HEK293 (cell line): ENCODE results near the gene PDLIM5.

Experiments used
- CTCF ChIA-PET: fragments of 350-600 bp; formaldehyde crosslinking; extraction: SDS; loops from one replicate; lab custom pipeline; 2021; ENCODE audit warnings: antibody characterized with exemption; lab: Yijun Ruan, JAX
- POLR2A ChIA-PET: fragments of 300-600 bp; formaldehyde crosslinking; extraction: SDS; loops from one replicate; lab custom pipeline; 2020; ENCODE audit warnings: antibody characterized with exemption, inconsistent platforms; lab: Yijun Ruan, JAX
- H3K27ac ChIP-seq: fragments of 200-500 bp; sonication (Bioruptor generic); 2 replicates; pipeline ENCODE4 v1.5.1; 2014; ENCODE audit warnings: low read depth, low read length, control low read depth, inconsistent platforms; ENCODE audit errors: extremely low read depth
- H3K36me3 ChIP-seq, 2 experiments: fragments of 200-500 bp in 1 of 2; sonication (Bioruptor generic) in 1 of 2; 1 replicate in 1 of 2; 2 replicates in 1 of 2; pipeline ENCODE4 v1.5.1; 2014 to 2017; ENCODE audit warnings: inconsistent platforms in 2 of 2, low read length in 2 of 2; ENCODE audit not compliant: control insufficient read depth in 2 of 2, insufficient read depth in 1 of 2
- H3K4me1 ChIP-seq: fragments of 200-500 bp; sonication (Bioruptor generic); 2 replicates; pipeline ENCODE4 v1.5.1; 2014; ENCODE audit warnings: mild to moderate bottlenecking, low read length, inconsistent platforms; ENCODE audit not compliant: control insufficient read depth, insufficient read depth
- H3K4me3 ChIP-seq: 2 replicates; pipeline ENCODE4 v1.5.1; 2011; ENCODE audit warnings: low read depth, mild to moderate bottlenecking, control low read depth, low read length, moderate library complexity
- H3K9me3 ChIP-seq: fragments of 200-500 bp; sonication (Bioruptor generic); 2 replicates; pipeline ENCODE4 v1.5.1; 2014; ENCODE audit warnings: low read depth, low read length, inconsistent platforms; ENCODE audit not compliant: control insufficient read depth, insufficient read depth
- KLF7 ChIP-seq: fragments of 450-650 bp; formaldehyde crosslinking; IDR thresholded peaks from 2 replicates; pipeline ENCODE4 v1.5.1; 2016; ENCODE audit warnings: missing biosample characterization, missing genetic modification characterization, borderline replicate concordance
- OSR2 ChIP-seq: fragments of 450-650 bp; formaldehyde crosslinking; IDR thresholded peaks from 2 replicates; pipeline ENCODE4 v1.5.1; 2016; ENCODE audit warnings: missing biosample characterization, missing genetic modification characterization
- PRDM1 ChIP-seq: fragments of 450-650 bp; formaldehyde crosslinking; IDR thresholded peaks from 2 replicates; pipeline ENCODE4; 2016; ENCODE audit warnings: missing biosample characterization, missing genetic modification characterization
- SP7 ChIP-seq: fragments of 450-650 bp; formaldehyde crosslinking; IDR thresholded peaks from 2 replicates; pipeline ENCODE4 v1.5.1; 2016; ENCODE audit warnings: missing biosample characterization, missing genetic modification characterization
- ZBTB20 ChIP-seq: fragments of 450-650 bp; formaldehyde crosslinking; IDR thresholded peaks from 2 replicates; pipeline ENCODE4 v1.5.1; 2016; ENCODE audit warnings: missing biosample characterization, missing genetic modification characterization
- ZBTB48 ChIP-seq: fragments of 450-650 bp; formaldehyde crosslinking; IDR thresholded peaks from 2 replicates; pipeline ENCODE4 v1.5.1; 2016; ENCODE audit warnings: missing biosample characterization, missing genetic modification characterization
- ZBTB8A ChIP-seq: fragments of 450-650 bp; formaldehyde crosslinking; IDR thresholded peaks from 2 replicates; pipeline ENCODE4 v1.5.1; 2016; ENCODE audit warnings: missing biosample characterization, missing genetic modification characterization
- ZNF138 ChIP-seq: fragments of 450-650 bp; formaldehyde crosslinking; IDR thresholded peaks from 2 replicates; pipeline ENCODE4 v1.5.1; 2016; ENCODE audit warnings: missing biosample characterization, missing genetic modification characterization, borderline replicate concordance
- ZNF146 ChIP-seq: fragments of 450-650 bp; formaldehyde crosslinking; IDR thresholded peaks from 2 replicates; pipeline ENCODE4 v1.5.1; 2016; ENCODE audit warnings: missing biosample characterization, missing genetic modification characterization
- ZNF292 ChIP-seq: fragments of 450-650 bp; formaldehyde crosslinking; IDR thresholded peaks from 2 replicates; pipeline ENCODE4 v1.5.1; 2016; ENCODE audit warnings: low read depth, missing biosample characterization, missing genetic modification characterization, borderline replicate concordance
- ZNF600 ChIP-seq: fragments of 450-650 bp; formaldehyde crosslinking; IDR thresholded peaks from 2 replicates; pipeline ENCODE4 v1.5.1; 2016; ENCODE audit warnings: missing biosample characterization, missing genetic modification characterization
- ZNF621 ChIP-seq: fragments of 450-650 bp; formaldehyde crosslinking; IDR thresholded peaks from 2 replicates; pipeline ENCODE4 v1.5.1; 2017; ENCODE audit warnings: missing biosample characterization, missing genetic modification characterization
- ZNF629 ChIP-seq: fragments of 450-650 bp; formaldehyde crosslinking; IDR thresholded peaks from 2 replicates; pipeline ENCODE4 v1.5.1; 2017; ENCODE audit warnings: missing biosample characterization, missing genetic modification characterization
- ZNF660 ChIP-seq: fragments of 450-650 bp; IDR thresholded peaks from 2 replicates; pipeline ENCODE4 v1.5.1; 2018; ENCODE audit warnings: missing biosample characterization, mild to moderate bottlenecking, missing genetic modification characterization
- ZNF704 ChIP-seq: fragments of 450-650 bp; formaldehyde crosslinking; IDR thresholded peaks from 2 replicates; pipeline ENCODE4 v1.5.1; 2016; ENCODE audit warnings: missing biosample characterization, missing genetic modification characterization
- TF ChIP-seq, protein P1 (sequence below): fragments of 450-650 bp; formaldehyde crosslinking; IDR thresholded peaks from 2 replicates; pipeline ENCODE4 v1.5.1; 2017; ENCODE audit warnings: missing biosample characterization, missing genetic modification characterization
- TF ChIP-seq, protein P2 (sequence below): fragments of 450-650 bp; formaldehyde crosslinking; IDR thresholded peaks from 2 replicates; pipeline ENCODE4 v1.5.1; 2016; ENCODE audit warnings: missing biosample characterization, missing genetic modification characterization

The PDLIM5 gene

DNA sequence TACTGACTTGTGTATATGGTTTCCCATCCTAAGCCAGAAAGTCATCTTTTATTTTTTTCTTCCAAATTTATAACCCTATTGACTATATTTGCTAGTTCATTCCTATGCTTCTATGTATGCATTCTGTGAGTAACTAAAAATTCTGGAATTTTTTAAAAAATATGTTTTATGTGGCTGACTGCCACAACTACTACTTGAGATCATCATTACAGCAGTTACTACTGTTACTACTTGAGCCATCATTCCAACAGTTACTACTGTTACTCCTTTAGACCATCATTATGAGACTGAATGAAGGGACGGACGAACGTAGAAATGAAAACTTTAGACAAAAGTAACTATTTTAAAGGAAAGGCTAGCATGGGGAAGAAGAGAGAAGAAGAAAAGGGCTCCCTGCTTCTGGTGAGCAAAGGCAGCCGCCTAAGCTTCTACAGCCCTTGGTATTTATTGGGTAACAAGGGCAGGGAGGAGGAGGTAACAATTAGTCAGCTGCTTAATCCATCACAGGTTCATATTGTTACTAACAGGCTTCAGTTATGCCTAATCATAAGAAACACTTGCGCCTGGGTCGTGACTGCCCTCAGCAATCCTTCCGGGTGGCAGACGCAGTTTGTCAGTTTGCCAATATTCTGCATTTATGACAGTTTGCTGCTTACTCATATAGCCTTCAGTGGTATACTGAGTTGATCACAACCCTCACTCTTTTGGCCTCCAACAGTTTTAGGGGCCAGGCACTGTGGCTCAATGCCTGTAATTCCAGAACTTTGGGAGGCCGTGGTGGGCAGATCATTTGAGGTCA, 80.4 kb downstream of the PDLIM5 start:
- peaks cover 19% of the 10 kb centered on the region for H3K4me1 ChIP-seq
- no peak overlapping the region for H3K27ac ChIP-seq
- H3K4me3 ChIP-seq = no peak overlapping the region
- POLR2A ChIA-PET = no interaction called here
- TF ChIP-seq ZBTB48 (peak; percentile 54; the same call in 1 of the 2 replicates), OSR2 (peak; percentile 39; the same call in 1 of the 2 replicates), ZNF600 (peak; percentile 69), ZBTB8A (0 out of 2 replicates have a peak, but pooled peaks have one; percentile 14), ZNF621 (tag by site-specific recombination) (no peak), ZNF704 (tag by site-specific recombination) (no peak), ZNF660 (tag by site-specific recombination) (no peak), ZBTB20 (peak; percentile 61; the same call in 1 of the 2 replicates), ZNF292 (no peak)
- TF ChIP-seq, all 188 proteins: peak for 5
- no peaks in the 10 kb centered on the region for H3K9me3 ChIP-seq
- no peaks in the 10 kb centered on the region for H3K36me3 ChIP-seq
- CTCF ChIA-PET = interaction anchor here (0.5 kb wide), 1 partner anchor 29 kb away, joined by 3 read pairs; no protein-coding TSS in a partner anchor

DNA sequence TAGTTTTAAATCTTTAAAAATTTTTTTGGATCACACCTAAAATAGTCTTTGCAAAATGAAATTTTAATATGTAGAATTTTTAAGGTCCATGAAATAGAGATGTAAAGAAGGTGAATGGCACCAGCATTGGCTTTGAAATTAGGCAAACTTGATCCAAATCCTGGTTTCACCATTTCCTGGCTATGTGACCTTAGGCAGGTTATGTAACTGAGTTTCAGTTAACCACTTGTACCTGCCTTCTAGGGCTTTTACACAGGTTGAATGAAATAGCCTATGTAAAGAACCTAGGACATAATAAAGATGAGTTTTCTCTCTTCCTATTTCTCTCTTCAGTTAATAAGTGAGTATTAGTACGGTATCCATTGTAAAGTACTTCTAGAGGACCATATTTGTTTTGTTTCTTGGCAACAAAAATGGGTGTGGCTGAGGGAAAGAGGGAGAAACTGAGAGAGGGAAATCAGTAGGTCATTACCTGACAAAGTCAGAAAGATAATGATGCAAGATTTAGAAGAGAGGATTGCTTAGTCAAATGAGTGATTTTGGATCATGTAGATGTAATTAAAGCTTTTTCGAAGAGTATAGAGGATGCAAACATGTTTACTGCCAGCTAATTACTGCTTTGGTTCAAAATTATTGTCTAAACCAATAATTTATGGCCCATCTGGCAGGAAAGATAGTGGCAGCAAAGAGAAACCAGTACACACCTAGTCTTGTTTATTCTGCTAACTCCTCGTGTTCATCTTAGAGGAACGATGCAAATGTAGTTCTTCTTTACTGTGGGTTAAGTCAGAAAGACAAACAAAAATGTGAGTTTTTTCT, 81.9 kb downstream of the PDLIM5 start:
- Histone ChIP-seq H3K9me3 (no peaks in the 10 kb centered on the region), H3K4me1 (peaks cover 23% of the 10 kb centered on the region), H3K27ac (no peak overlapping the region), H3K36me3 (no peaks in the 10 kb centered on the region), H3K4me3 (no peak overlapping the region)
- POLR2A ChIA-PET = no interaction called here
- TF ChIP-seq ZNF146 (tag by site-specific recombination) (no peak), ZBTB48 (no peak), SP7 (tag by site-specific recombination) (peak; percentile 98), PRDM1 (tag by site-specific recombination) (0 out of 2 replicates have a peak, but pooled peaks have one; percentile 23), ZNF629 (tag by site-specific recombination) (no peak), ZNF138 (no peak), KLF7 (tag by site-specific recombination) (0 out of 2 replicates have a peak, but pooled peaks have one; percentile 20)
- TF ChIP-seq, protein P1, sequence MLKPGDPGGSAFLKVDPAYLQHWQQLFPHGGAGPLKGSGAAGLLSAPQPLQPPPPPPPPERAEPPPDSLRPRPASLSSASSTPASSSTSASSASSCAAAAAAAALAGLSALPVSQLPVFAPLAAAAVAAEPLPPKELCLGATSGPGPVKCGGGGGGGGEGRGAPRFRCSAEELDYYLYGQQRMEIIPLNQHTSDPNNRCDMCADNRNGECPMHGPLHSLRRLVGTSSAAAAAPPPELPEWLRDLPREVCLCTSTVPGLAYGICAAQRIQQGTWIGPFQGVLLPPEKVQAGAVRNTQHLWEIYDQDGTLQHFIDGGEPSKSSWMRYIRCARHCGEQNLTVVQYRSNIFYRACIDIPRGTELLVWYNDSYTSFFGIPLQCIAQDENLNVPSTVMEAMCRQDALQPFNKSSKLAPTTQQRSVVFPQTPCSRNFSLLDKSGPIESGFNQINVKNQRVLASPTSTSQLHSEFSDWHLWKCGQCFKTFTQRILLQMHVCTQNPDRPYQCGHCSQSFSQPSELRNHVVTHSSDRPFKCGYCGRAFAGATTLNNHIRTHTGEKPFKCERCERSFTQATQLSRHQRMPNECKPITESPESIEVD = peak; percentile 44; the same call in 1 of the 2 replicates
- TF ChIP-seq, protein P2, sequence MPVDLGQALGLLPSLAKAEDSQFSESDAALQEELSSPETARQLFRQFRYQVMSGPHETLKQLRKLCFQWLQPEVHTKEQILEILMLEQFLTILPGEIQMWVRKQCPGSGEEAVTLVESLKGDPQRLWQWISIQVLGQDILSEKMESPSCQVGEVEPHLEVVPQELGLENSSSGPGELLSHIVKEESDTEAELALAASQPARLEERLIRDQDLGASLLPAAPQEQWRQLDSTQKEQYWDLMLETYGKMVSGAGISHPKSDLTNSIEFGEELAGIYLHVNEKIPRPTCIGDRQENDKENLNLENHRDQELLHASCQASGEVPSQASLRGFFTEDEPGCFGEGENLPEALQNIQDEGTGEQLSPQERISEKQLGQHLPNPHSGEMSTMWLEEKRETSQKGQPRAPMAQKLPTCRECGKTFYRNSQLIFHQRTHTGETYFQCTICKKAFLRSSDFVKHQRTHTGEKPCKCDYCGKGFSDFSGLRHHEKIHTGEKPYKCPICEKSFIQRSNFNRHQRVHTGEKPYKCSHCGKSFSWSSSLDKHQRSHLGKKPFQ (tag by site-specific recombination) = peak; percentile 59; the same call in 1 of the 2 replicates
- CTCF ChIA-PET = no interaction called here
